Vagina (tissue), 2 donors: ENCODE measurements around the gene APAF1. TPM values are rescaled to one million over a fixed set of nuclear protein-coding genes. Genes with fewer than 3 reads are reported as not detected.
A peak's percentile ranks its signal among the peaks of the same experiment; 100 is the strongest.
"Not testable (repeated sequence)": the region's sequence is repeated elsewhere in the genome, so short reads cannot be mapped to it uniquely, and the experiment has no call there.

Experiments
- DNase-seq, 2 donors: peaks; one replicate each; pipeline ENCODE4 v3.0.0-alpha.2; 2017; ENCODE audit errors: extremely low spot score in 2 of 2
- H3K27ac ChIP-seq: fragments of 200-600 bp; sonication (generic); one replicate; pipeline ENCODE4 v1.5.1; 2019
- H3K27me3 ChIP-seq: fragments of 200-600 bp; sonication (generic); one replicate; pipeline ENCODE4 v1.5.1; 2019
- H3K36me3 ChIP-seq, 2 donors: fragments of 200-600 bp; sonication (generic); one replicate each; pipeline ENCODE4 v1.5.1; 2017 to 2019
- H3K4me1 ChIP-seq: fragments of 200-600 bp; sonication (generic); one replicate; pipeline ENCODE4 v1.5.1; 2019
- H3K4me3 ChIP-seq, 2 donors: fragments of 200-600 bp; sonication (generic); 1 replicate in 1 of 2; 2 replicates in 1 of 2; pipeline ENCODE4 v1.5.1; 2016 to 2019
- H3K9me3 ChIP-seq: fragments of 200-600 bp; sonication (generic); one replicate; pipeline ENCODE4 v1.5.1; 2019
- POLR2A ChIP-seq, 2 donors: fragments of 450-650 bp; IDR thresholded peaks; one replicate each; pipeline ENCODE4 v1.6.1; 2017; ENCODE audit warnings: antibody characterized with exemption in 2 of 2, mild to moderate bottlenecking in 2 of 2, moderate library complexity in 2 of 2
- POLR2AphosphoS5 ChIP-seq, 2 donors: sonication (generic); formaldehyde crosslinking; IDR thresholded peaks; one replicate each; pipeline ENCODE4 v1.9.0; 2017; ENCODE audit warnings: antibody characterized with exemption in 2 of 2, mild to moderate bottlenecking in 2 of 2, low read depth in 1 of 2; ENCODE audit not compliant: insufficient read depth in 1 of 2
- intact Hi-C: fragments of 100-400 bp; cut with DNase I; formaldehyde crosslinking; loops from one replicate; pipeline ENCODE4 v1.15.1; 2023
- total RNA-seq: library from RNA; depleted of rRNA; stranded (reverse); fragments of >200 nt; gene quantifications from one replicate; pipeline ENCODE4 v1.2.3, GENCODE V29; 2016
- TF ChIP-seq, protein P1 (sequence below), 3 experiments: fragments of 450-650 bp in 2 of 3; fragments of 200-600 bp in 1 of 3; sonication (generic) in 1 of 3; IDR thresholded peaks; one replicate each; pipeline ENCODE4 v1.5.1; 2017 to 2019; ENCODE audit warnings: antibody characterized with exemption in 3 of 3, mild to moderate bottlenecking in 2 of 3, moderate library complexity in 2 of 3

The APAF1 gene
- total RNA-seq, 1 donor from 2014 or later = 12.8 TPM

GRCh38 chr12:98638009-98638408, 7.1 kb upstream of the APAF1 start:
- no peak overlapping the region for H3K27ac ChIP-seq
- H3K36me3 ChIP-seq = no peaks in the 10 kb centered on the region
- no peak overlapping the region for H3K4me3 ChIP-seq
- H3K4me1 ChIP-seq = peaks cover 10% of the 10 kb centered on the region
- intact Hi-C loops = no loop called here
- no peaks in the 10 kb centered on the region for H3K9me3 ChIP-seq
- no peaks in the 10 kb centered on the region for H3K27me3 ChIP-seq
- DNase-seq = no peak
- TF ChIP-seq POLR2AphosphoS5 (IDR thresholded peaks at IDR 0.05; ENCODE audit: insufficient read depth in 1 of 2, low read depth in 1 of 2) (no peak), POLR2A (IDR thresholded peaks at IDR 0.05) (no peak)
- TF ChIP-seq, protein P1, sequence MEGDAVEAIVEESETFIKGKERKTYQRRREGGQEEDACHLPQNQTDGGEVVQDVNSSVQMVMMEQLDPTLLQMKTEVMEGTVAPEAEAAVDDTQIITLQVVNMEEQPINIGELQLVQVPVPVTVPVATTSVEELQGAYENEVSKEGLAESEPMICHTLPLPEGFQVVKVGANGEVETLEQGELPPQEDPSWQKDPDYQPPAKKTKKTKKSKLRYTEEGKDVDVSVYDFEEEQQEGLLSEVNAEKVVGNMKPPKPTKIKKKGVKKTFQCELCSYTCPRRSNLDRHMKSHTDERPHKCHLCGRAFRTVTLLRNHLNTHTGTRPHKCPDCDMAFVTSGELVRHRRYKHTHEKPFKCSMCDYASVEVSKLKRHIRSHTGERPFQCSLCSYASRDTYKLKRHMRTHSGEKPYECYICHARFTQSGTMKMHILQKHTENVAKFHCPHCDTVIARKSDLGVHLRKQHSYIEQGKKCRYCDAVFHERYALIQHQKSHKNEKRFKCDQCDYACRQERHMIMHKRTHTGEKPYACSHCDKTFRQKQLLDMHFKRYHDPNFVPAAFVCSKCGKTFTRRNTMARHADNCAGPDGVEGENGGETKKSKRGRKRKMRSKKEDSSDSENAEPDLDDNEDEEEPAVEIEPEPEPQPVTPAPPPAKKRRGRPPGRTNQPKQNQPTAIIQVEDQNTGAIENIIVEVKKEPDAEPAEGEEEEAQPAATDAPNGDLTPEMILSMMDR (IDR thresholded peaks at IDR 0.05) = no peak

DNA sequence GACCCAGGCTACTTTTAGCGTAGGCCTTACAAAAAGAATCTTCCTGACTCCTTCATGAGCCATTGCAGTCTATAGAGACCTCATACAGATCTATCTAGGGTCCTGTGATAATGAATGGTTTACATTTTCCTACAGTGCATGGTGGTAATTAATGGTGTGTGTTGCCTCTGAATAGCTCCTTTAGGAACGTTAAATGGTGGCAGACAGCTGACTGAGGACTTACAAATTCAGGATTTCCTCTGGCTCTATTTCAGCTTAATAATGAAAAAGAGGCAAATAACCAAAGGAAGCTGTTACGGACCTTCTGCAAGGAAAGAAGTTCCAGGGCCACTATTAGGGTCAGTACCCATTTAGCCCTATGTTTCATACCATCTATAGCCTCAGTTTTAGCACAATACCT, 5.6 kb upstream of the APAF1 start:
- TF ChIP-seq POLR2AphosphoS5 (IDR thresholded peaks at IDR 0.05; ENCODE audit: insufficient read depth in 1 of 2, low read depth in 1 of 2) (no peak), POLR2A (IDR thresholded peaks at IDR 0.05) (no peak)
- TF ChIP-seq, protein P1 (IDR thresholded peaks at IDR 0.05) = no peak
- H3K4me3 ChIP-seq = no peak overlapping the region
- no peaks in the 10 kb centered on the region for H3K9me3 ChIP-seq
- intact Hi-C loops = no loop called here
- H3K36me3 ChIP-seq = no peaks in the 10 kb centered on the region
- H3K27me3 ChIP-seq = no peaks in the 10 kb centered on the region
- no peak overlapping the region for H3K27ac ChIP-seq
- peaks cover 21% of the 10 kb centered on the region for H3K4me1 ChIP-seq
- DNase-seq = no peak

GRCh38 chr12:98642801-98643200, 2.3 kb upstream of the APAF1 start:
- intact Hi-C loops = loop anchor here (10.0 kb wide), 1 partner anchor 48 kb away; the partner anchor contains the start of gene SLC25A3
- DNase-seq, H3K4me3 ChIP-seq, H3K36me3 ChIP-seq, H3K9me3 ChIP-seq, H3K27ac ChIP-seq, H3K27me3 ChIP-seq: not testable (repeated sequence)
- peaks cover 38% of the 10 kb centered on the region for H3K4me1 ChIP-seq

DNA sequence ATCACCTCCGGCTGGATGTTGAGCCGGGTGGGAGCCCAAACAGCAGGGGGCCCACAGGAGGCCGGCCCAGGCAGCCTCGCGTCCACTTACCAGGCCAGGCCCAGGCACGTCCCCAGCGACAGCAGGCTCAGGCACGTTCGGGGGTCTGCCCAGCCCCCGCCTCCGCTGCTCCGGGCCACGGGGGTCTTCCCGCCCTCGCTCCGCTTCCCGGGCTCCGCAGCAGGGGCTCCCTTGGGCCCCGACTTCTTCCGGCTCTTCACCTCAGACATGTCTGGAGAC, 718 bp upstream of the APAF1 start:
- Histone ChIP-seq H3K4me1 (peaks cover 38% of the 10 kb centered on the region), H3K27me3 (no peaks in the 10 kb centered on the region), H3K9me3 (no peaks in the 10 kb centered on the region), H3K36me3 (peaks cover 0 to 5% of the 10 kb centered on the region in 2 donors), H3K27ac (peak overlapping the region; percentile 92), H3K4me3 (peak overlapping the region; percentile 86 to 95)
- TF ChIP-seq, protein P1 (IDR thresholded peaks at IDR 0.05) = no peak
- TF ChIP-seq POLR2AphosphoS5 (IDR thresholded peaks at IDR 0.05; ENCODE audit: insufficient read depth in 1 of 2, low read depth in 1 of 2) (no peak), POLR2A (IDR thresholded peaks at IDR 0.05) (no peak)
- intact Hi-C loops = loop anchor here (10.0 kb wide), 1 partner anchor 50 kb away; the partner anchor contains the start of gene SLC25A3
- DNase-seq = peak in 1 of 2 donors; percentile 87

DNA sequence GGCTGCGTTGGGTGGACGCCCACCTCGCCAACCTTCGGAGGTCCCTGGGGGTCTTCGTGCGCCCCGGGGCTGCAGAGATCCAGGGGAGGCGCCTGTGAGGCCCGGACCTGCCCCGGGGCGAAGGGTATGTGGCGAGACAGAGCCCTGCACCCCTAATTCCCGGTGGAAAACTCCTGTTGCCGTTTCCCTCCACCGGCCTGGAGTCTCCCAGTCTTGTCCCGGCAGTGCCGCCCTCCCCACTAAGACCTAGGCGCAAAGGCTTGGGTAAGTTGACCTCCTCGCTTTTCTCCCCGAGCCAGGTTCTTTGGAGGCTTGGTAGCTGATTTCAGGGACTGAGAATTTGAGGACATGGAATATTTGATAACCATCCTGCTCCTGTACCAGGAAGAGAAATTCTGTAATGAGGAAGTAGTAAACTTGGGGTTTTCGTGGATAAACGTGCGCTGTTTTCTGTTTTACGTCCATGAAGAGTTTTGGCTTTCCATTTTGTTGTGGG, 530 bp downstream of the APAF1 start:
- no peaks in the 10 kb centered on the region for H3K27me3 ChIP-seq
- H3K9me3 ChIP-seq = no peaks in the 10 kb centered on the region
- H3K36me3 ChIP-seq = peaks cover 0 to 16% of the 10 kb centered on the region in 2 donors
- H3K4me1 ChIP-seq = peaks cover 38% of the 10 kb centered on the region
- no peak for DNase-seq
- H3K27ac ChIP-seq = peak overlapping the region; percentile 92
- TF ChIP-seq POLR2AphosphoS5 (IDR thresholded peaks at IDR 0.05; ENCODE audit: insufficient read depth in 1 of 2, low read depth in 1 of 2) (no peak), POLR2A (IDR thresholded peaks at IDR 0.05) (no peak)
- TF ChIP-seq, protein P1 (IDR thresholded peaks at IDR 0.05) = no peak
- intact Hi-C loops = loop anchor here (10.0 kb wide), 1 partner anchor 51 kb away; the partner anchor contains the start of gene SLC25A3
- H3K4me3 ChIP-seq = peak overlapping the region; percentile 86 to 95
